ENCODE data around the gene RMND5B.
"Not testable (repeated sequence)": the region's sequence is repeated elsewhere in the genome, so short reads cannot be mapped to it uniquely, and the experiment has no call there.

Gene RMND5B

DNA sequence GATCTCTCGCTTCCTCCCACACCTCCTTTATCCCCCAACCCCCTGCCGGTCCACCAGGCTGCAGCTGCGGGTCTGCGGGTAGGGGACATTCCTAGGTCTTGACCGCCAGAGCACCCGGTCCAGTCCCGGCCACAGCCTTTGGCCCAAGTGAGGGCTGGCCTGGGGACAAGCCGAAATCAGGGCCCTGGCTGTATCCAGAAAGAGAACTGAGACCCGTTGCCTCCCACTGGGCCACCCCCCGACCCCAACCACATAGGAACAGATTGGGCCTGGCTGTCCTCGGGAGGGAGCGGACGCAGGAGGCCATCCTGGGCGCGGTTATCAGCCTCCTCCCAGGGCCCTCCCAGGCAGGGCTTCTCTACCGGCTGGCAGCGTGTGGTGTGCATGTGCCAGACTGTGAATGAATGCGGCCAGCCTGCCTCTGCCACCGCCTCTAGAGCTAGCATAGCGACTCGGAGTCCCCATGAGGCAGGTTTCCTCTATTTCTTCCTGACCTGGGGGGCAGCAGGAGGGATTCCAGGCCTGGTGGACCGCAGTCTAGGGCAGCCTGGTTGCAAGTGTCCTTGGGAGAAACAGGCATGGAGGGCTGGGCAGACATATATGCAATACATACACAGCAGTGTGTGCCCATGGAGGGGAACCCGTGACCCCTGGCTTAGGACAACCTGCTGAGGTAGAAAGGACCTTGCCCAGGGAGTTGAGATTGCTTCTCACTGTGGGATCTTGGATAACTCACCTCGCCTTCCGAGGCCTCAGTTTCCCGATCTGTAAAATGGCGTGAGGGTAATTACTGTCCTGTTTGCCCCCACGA is 16.3 kb upstream of the RMND5B start:
- peak in 1 of 2 experiments; percentile 60 for DNase-seq

DNA sequence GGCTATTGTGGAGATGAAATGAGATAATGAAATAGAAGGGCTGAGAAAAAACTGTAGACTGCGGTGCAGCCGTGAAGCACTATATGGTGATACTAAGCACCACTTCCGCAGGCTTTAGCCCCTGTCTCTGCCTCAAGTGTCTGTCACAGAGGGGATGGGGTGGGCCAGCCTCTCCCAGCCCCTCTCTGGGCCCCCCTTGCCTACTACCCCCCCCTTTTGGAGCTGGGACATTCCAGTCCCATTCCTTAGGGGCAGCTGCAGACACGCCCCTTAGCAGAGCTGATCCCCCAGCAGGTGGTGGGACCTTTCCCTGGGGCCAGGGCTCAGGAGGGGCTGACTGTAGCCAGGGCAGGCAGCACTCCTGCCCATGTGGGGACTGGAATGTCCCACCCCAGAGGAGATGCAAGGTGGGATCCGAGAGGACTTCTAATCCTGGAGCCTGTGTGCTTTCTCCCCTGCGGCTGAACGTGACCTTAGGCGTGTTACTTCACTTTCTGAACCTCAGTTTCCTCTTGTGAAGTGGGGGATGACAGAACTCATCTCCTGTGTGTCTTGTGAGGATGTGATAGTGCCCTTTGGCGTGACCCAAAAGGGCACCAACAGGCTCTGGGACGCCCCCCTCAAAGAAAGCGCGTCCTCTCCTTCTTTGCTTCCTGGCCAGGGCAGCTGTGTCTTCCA is 15.5 kb upstream of the RMND5B start:
- no peak for DNase-seq

DNA sequence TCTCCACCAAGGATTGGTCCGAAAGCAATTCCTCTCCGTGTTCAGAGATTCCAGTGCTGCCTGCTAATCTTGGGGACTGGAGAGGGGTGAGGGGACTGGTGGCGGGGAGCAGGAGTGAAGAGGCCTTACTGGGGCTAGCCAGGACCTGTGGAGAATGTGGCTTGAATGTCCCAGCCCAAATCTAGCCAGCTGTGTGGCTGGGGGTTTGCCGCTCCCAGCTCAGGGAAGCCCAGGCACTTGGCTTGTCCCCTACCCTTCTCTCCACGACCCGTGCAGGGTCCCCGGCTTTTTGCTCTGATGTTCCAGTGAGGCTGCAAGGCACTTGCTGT is 15.0 kb upstream of the RMND5B start:
- DNase-seq: no peak

DNA sequence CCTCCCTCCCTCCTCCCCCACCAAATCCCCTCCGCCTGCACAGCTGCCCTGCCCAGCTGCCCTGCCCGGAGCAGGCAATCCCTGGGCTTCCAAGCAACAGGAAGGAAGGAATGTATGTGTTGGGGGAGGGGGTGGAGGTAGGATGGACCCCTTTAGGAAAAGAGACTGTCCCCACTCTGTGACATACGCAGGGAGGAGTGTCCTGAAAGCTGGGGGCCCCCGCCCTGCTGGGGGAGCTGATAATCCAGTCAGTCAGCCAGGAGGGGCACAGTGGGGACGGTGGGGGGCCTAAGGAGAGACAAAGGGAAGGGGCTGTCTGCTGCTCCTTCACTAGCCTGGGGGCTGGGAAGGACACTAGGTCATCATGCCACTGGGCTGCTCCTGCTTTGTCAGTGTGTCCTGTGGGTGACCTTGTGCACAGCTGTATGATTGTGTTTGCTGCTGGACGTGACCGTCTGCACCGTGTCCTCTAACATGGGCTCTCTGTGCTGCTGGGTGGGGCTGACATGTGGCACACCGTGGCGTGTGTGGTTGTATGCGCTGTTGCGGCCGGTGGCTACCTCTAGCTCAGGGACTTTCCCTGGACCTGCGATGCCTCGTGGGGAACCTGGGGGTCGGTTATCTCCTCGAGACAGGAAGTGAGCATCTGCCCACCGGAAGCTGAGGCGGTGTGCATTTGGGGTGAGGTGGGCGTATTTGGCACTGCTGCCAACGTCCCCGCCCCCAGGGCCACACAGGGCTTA is 14.5 kb upstream of the RMND5B start:
- no peak for DNase-seq

DNA sequence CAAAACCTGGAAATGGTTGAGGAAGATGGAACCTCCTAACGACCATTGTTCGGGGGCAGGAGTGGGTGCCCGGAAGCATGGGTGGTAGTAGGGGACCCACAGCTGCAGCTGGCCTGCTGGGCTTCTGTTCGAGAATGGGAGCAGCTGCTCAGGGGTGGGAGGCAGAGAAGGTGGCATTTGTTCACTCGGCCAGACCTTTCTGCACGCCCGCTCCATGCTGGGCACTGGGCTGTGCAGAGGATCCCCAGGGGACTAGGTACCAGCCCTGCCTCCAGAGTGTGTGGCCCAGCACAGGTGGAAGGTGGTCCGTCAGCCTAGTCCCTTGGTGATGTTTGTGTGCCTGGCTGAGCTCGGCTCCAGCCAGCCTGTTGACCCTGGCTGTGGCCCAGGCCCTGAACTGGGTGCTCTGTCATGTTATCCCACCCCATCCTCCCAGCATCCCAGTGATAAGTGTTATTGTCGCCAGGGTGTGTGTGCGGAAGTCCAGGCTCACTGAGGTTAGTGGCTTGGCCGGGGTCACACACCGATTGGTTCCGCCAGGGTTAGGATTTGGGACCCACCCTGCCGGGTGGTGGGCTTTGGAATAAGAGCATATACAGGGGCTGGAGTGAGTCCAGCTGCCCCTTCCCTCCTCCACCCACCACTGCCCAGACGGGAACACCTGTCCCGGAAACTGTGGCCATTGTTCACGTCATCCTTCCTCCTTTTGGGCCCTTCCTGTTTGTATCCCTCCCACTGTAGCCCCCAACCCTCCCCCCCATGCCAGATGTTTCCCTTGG is 12.7 kb upstream of the RMND5B start:
- DNase-seq: no peak

DNA sequence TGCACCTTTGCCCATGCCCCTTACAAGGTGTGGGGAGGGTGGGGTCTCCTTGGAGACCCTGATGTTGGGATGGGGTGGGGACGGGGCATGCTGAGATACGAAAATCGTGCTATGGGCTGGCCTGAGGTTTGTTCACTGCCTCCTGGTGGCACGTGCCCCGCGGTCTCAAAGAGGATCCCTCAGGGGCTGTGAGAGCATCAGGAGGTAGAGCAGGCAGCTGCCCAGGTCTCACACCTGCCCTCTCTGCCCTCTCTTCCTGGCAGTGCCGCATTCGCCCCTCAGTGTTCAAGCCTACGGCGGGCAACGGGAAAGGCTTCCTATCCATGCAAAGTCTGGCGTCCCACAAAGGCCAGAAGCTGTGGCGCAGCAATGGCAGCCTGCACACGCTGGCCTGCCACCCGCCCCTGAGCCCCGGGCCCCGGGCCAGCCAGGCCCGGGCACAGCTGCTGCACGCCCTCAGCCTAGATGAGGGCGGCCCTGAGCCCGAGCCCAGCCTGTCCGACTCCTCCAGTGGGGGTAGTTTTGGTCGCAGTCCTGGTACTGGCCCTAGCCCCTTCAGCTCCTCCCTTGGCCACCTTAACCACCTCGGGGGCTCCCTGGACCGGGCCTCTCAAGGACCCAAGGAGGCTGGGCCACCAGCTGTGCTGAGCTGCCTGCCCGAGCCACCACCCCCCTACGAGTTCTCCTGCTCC is 10.8 kb upstream of the RMND5B start:
- DNase-seq: no peak

DNA sequence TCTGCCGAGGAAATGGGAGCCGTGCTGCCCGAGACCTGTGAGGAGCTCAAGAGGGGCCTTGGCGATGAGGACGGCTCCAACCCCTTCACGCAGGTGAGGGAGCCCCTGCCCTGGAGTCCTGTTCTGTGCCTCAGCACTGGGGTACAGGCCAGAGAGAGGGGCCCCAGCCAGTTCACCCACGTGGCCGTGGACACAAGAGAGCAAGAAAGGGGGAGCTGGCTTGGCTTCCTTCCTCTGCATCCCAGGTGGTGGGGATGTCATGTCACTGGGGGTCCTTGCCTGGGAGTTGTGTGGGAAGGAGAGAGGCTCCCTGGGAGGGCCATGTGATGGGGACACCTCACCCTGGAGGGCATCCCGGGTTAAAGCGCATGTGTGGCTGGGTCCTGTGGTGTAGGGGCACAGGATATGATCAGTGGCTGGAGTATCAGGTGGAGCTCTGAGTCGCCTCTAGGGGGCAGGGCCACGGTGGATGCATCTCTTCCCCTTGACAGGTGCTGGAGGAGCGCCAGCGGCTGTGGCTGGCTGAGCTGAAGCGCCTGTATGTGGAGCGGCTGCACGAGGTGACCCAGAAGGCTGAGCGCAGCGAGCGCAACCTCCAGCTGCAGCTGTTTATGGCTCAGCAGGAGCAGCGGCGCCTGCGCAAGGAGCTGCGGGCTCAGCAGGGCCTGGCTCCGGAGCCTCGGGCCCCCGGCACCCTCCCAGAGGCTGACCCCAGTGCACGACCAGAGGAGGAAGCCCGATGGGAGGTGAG is 10.0 kb upstream of the RMND5B start:
- peak; percentile 73 to 93 for DNase-seq

DNA sequence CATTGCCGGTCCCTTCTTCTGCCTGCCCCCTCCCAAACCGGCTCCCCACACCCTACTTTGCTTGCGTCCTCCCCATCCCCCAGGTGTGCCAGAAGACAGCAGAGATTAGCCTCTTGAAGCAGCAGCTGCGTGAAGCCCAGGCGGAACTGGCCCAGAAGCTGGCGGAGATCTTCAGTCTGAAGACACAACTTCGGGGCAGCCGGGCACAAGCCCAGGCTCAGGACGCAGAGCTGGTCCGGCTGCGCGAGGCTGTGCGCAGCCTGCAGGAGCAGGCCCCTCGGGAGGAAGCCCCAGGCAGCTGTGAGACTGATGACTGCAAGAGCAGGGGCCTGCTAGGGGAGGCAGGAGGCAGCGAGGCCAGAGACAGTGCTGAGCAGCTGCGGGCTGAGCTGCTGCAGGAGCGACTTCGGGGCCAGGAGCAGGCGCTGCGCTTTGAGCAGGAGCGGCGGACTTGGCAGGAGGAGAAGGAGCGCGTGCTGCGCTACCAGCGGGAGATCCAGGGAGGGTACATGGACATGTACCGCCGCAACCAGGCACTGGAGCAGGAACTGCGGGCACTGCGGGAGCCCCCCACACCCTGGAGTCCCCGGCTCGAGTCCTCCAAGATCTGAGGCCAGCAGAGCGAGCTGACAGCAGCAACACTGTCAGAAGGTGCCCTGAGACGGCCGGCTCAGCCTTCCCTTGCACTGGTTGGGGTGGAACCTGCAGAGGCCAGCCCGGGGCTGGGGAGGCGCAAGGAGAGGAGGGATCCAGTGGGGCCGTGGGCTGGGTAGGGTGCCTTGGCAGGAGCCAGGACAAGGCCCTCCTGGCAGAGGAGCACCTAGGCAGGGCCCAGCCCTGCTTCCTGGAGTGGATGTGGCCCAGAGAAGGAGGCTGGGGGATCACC is 9.2 kb upstream of the RMND5B start:
- no peak for DNase-seq

DNA sequence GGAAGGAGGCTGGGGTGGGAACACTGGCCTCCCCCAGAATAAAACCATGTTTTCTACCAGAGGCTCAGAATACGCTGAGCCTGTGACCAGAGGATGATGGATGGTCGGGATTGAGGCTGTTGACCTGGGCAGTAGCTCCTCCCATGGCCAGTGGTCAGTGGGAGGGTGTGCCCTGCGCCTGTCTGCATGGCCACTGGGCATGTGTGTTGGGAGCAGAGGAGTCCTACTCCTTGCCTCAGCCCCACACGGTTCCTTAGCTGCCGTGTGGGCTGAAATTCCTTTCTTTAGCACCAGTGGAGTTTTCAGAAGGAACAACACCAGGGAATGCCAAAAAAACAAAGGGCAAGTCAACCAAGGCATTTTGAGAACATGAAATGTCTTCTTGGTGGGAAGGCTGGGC is 8.5 kb upstream of the RMND5B start:
- DNase-seq: no peak

DNA sequence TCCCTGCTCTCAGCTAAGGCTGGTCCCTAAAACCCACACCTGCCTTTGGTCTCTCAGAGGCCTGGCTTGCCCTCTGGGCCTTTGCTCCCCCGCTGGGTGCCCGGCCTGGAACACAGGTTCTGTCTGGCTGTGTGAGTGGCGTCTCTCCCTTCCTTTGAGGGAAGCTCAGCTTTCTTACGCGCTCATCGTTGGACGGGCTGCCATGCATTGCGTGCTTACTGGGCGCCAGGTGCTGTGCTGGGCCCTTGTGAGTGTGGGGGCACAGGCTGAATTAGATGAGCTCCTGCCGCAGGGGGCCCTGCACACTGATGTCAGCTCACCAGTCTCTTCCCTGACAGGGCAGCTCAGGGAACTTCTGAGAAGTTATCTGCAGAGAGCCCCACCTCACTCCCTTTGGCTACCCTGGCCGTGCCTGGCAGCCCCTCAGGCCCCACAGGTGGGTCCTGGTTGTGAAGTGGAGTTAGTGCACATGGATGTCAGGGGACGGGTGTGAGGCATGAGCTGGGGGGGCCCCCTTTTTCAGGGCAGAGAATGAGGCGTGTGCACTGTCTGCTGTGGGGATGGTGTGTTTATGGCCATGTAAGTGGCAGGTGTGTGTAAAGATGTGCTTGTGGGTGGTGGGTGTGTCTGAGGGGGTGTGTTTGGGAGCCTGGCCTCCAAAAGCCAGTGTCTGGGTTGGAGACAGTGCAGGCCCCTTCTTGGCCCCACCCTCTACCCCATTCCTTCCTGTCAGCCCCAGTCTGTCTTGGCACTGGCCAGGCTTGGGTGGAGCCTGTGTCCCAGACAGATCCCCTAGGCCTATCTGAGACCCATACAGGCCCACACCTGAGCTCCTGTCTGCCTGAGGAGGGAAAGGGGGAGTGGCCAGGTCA is 7.5 kb upstream of the RMND5B start:
- DNase-seq: no peak

DNA sequence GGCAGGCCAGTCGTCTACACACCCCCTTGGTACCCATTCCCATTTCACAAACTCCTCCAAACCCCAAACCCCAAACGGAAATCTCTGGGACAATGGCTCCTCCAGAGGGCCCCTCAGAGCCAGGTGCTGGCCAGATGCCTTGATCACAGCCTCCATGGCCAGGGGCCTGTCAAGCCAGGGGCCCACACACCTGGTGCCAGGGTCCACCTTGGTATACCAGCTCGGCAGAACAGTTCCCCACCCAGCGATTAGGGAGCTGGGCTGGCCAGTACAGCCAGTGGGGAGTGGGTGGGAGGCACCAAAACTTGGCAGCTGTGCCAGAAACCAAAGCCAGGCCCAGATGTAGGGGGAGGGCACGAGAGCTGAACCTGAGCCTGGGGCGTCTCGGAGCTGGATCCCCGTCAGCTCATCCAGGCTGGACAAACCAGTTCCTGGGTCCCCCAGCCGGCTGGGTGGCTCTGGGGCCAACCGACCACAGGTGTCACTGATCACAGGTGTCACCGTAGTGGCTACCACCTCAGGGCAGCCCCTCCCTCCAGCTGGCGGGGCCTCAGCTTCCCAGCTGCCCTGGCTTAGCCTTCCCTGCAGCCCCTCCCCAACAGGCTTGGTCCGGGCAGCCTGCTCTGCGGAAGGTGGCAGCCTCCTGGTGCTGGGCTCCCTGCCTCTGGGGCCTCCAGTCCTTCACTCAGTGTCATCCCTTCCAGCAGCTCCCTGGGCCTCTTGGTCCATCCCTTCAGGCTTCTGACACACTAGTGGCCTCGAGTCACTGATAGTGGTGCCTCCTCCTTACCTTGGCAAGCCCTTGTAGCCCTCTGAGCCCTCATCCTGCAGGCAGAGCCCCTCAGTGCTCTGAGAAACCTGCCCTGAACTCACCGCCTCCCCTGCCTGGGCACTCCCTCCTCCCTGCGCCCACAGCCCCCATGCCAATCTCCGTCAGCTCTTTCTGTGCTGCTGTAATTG is 6.6 kb upstream of the RMND5B start:
- DNase-seq: peak in 1 of 2 experiments; percentile 18

DNA sequence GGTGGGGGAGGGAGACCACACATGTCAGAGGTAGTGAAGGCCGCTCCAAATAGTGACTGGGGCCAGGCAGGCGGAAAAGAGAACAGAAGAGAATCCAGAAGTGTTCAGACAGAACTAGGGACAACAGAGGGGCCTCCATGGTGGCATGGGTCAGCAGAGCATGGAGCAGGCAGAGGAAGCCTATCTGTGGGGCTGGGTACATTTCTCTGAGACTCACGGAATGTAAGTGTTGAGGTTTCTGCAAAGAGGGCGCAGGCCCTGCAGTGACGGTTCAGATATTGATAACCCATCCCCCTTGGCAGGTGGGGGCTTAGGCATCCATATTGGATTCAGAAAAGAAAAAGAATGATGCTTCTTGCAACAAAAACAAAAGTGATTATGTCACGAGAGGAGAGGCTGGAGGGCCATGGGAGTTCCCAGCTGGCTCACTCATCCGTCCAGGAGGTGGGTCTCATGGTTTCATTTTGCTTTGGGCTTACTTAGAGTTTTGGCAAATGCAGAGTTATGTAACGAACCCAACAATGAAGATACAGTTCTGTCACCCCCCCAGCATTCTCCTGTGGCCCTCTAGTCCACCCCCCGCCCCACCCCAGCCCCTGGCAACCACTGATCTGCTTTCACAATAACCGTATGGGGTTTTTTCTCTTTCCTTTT is 5.4 kb upstream of the RMND5B start:
- DNase-seq: no peak

DNA sequence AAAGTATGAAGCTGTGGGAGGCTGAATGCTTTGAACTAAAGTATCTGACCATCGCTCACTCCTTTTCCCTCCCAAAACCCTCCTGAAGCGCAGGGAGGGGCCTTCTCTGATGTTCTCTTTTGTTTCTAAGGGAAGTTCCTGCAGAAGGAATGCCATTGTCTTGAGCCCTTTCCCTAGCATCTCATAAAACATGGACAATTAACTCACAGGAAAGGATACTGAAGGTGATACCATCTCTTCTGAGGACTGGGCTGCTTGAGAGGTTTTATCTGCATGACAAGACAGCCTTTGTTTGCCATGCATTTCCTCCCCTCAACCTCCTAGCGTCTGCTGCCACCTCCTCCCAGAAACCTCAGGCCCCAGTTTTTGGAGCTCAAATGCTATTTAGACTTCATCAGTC is 4.3 kb upstream of the RMND5B start:
- DNase-seq: no peak

DNA sequence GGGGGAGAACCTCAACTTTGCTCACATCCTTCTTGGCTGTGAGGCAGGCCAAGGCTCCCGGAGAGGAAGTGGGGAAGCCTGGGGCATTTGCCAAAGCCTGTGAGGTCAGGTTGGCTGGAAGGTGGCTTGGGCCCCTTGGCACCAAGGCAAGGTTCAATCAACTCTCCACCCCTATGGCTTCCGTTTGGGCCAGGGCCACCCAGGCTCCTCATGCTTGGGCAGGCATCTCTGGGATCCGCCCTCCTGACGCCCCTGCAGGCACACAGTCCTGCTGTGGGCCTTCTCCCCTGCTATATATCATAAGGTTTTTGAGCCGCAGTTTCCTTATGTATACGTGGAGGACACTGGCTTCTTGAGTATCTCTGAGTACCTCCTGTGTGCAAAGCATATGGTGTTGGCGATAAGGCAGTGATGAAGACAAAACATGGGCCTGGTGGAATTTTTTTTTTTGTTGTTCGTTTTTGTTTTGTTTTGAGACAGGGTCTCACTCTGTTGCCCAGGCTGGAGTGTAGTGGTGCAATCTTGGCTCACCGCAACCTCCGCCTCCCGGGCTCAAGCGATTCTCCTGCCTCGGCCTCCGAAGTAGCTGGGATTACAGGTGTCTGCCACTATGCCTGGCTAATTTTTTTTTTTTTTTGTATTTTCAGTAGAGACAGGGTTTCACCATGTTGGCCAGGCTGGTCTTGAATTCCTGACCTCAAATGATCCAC is 3.4 kb upstream of the RMND5B start:
- not testable (repeated sequence) for DNase-seq

DNA sequence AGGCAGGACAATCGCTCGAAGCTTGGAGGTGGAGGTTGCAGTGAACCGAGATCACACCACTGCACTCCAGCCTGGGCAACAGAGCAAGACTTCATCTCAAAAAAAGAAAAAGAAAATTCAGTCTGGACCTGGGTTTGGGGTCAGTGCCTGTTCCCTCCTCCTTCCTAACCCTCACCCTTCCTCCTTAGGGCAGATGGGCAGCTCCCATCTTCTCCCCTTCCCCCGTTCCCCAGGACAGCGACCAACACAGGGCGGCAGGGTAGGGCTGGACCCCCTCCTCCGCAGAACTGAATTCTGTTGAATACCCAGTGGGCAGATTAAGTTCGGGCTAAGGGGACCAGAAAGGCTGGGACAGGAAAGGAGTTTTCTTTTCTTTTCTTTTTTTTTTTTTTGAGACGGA is 1.5 kb upstream of the RMND5B start:
- DNase-seq: no peak

DNA sequence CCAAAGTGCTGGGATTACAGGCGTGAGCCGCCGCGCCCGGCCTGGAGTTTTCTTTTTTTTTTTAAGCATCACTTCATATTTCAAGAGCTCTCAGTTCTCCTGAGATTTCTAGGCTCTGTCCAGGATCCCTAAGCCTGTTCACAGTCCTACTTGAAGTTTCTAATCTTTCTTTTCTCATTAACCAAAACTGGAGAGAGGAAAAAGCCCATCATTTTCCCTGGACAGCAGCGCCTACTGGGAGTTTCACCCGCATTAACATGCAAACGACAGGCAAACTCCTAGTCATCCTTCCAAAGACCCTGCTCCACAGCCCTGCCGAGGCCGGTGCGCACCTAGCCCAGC is 609 bp upstream of the RMND5B start:
- not testable (repeated sequence) for DNase-seq

DNA sequence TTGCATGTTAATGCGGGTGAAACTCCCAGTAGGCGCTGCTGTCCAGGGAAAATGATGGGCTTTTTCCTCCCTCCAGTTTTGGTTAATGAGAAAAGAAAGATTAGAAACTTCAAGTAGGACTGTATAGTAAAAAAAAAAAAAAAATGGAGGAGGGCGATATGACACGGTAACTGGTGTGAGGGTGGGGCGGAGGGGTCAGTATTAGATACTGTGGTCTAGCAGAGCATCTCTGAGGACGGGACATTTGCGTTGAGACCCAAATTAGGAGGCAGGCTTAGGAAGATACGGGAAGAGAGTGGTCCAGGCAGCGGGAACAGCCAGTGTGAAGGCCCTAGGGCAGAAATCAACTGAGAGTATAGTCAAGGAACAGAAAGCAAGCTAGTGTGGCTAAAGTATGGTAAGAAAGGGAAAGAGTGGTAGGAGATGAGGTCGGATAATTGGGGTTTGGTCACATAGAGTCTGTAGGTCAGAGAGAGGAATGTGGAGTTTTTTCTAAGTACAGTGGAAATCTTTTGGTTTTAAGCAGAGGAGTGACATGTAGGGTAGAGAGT is 707 bp downstream of the RMND5B start:
- no peak for DNase-seq

Data from NCI-H526 (cell line).